Measurements from ENCODE around the gene CCL19.

GRCh38 chr9:34675869-34676268 is 15.2 kb downstream of the CCL19 start:
- TF ChIP-seq CTCF (IDR thresholded peaks at IDR 0.05), result no peak
- no peak for TF ChIP-seq POLR2A (IDR thresholded peaks at IDR 0.05)
- TF ChIP-seq POLR2AphosphoS5 (IDR thresholded peaks at IDR 0.05), result no peak

Measured in transverse colon (tissue), 4 donors.